HepG2 (cell line): ENCODE data around the gene ZNF653. TPM values are rescaled to one million over a fixed set of nuclear protein-coding genes. Genes with fewer than 3 reads are reported as not detected.

Experiments used
- CHD2 ChIP-seq: IDR thresholded peaks from 2 replicates; pipeline ENCODE4 v1.6.1; 2011; ENCODE audit warnings: low read depth, low read length, improper control_type of control experiment
- FOSL2 ChIP-seq: sonication (generic); formaldehyde crosslinking; IDR thresholded peaks from 2 replicates; pipeline ENCODE4 v1.4.0; 2020; ENCODE audit warnings: missing genetic modification reagents
- GRHL1 ChIP-seq: sonication (generic); formaldehyde crosslinking; conservative IDR thresholded peaks from 2 replicates; pipeline ENCODE4 v1.8.0; 2022; ENCODE audit warnings: missing genetic modification reagents
- HDAC2 ChIP-seq: sonication (generic); formaldehyde crosslinking; IDR thresholded peaks from 2 replicates; pipeline ENCODE4 v1.4.0; 2020; ENCODE audit warnings: missing genetic modification reagents
- LRRFIP1 ChIP-seq: sonication (generic); formaldehyde crosslinking; conservative IDR thresholded peaks from 2 replicates; pipeline ENCODE4 v1.4.0; 2020; ENCODE audit warnings: missing genetic modification reagents
- NONO ChIP-seq, 2 experiments: fragments of 450-650 bp in 1 of 2; sonication (generic) in 1 of 2; formaldehyde crosslinking in 1 of 2; IDR thresholded peaks in 1 of 2; conservative IDR thresholded peaks in 1 of 2; 2 replicates each; pipeline versions ENCODE4 v1.6.1 to v1.8.0; 2017 to 2022; ENCODE audit warnings: mild to moderate bottlenecking in 1 of 2, missing genetic modification reagents in 1 of 2, moderate library complexity in 1 of 2
- NR0B2 ChIP-seq: sonication (generic); formaldehyde crosslinking; IDR thresholded peaks from 2 replicates; pipeline ENCODE4 v1.4.0; 2020; ENCODE audit warnings: mild to moderate bottlenecking, missing genetic modification reagents
- PPARG ChIP-seq: conservative IDR thresholded peaks from 2 replicates; pipeline ENCODE4 v1.6.1; 2016; ENCODE audit warnings: missing biosample characterization, missing genetic modification reagents
- RAD21 ChIP-seq: fragments of 450-650 bp; formaldehyde crosslinking; IDR thresholded peaks from 2 replicates; pipeline ENCODE4 v1.5.0; 2020; ENCODE audit warnings: mild to moderate bottlenecking
- RBFOX2 ChIP-seq: fragments of 200-400 bp; formaldehyde crosslinking; IDR thresholded peaks from 2 replicates; pipeline ENCODE4 v1.6.1; 2017; ENCODE audit warnings: low read depth, mild to moderate bottlenecking, low read length
- SSRP1 ChIP-seq: IDR thresholded peaks from 2 replicates; pipeline ENCODE4 v1.6.1; 2016; ENCODE audit warnings: control low read depth
- ZBTB33 ChIP-seq: sonication (generic); formaldehyde crosslinking; IDR thresholded peaks from 2 replicates; pipeline ENCODE4 v1.4.0; 2020; ENCODE audit warnings: missing genetic modification reagents
- ZNF124 ChIP-seq: sonication (generic); formaldehyde crosslinking; IDR thresholded peaks from 2 replicates; pipeline ENCODE4 v1.4.0; 2020; ENCODE audit warnings: missing genetic modification reagents
- ZNF224 ChIP-seq: sonication (generic); formaldehyde crosslinking; IDR thresholded peaks from 2 replicates; pipeline ENCODE4 v1.5.0; 2020; ENCODE audit warnings: mild to moderate bottlenecking, missing genetic modification reagents
- ZNF333 ChIP-seq: sonication (generic); formaldehyde crosslinking; IDR thresholded peaks from 2 replicates; pipeline ENCODE4 v1.4.0; 2020; ENCODE audit warnings: mild to moderate bottlenecking, missing genetic modification reagents, borderline replicate concordance
- ZNF501 ChIP-seq: sonication (generic); formaldehyde crosslinking; IDR thresholded peaks from 2 replicates; pipeline ENCODE4 v1.5.1; 2020; ENCODE audit warnings: mild to moderate bottlenecking, moderate library complexity, missing genetic modification reagents
- ZNF710 ChIP-seq: sonication (generic); formaldehyde crosslinking; IDR thresholded peaks from 2 replicates; pipeline ENCODE4 v1.5.0; 2020; ENCODE audit warnings: mild to moderate bottlenecking, missing genetic modification reagents, borderline replicate concordance
- ZNF746 ChIP-seq: sonication (generic); formaldehyde crosslinking; IDR thresholded peaks from 2 replicates; pipeline ENCODE4 v1.8.0; 2022; ENCODE audit warnings: mild to moderate bottlenecking, missing genetic modification reagents
- ZNF891 ChIP-seq: sonication (generic); formaldehyde crosslinking; IDR thresholded peaks from 2 replicates; pipeline ENCODE4 v1.5.0; 2020; ENCODE audit warnings: mild to moderate bottlenecking, missing genetic modification reagents
- polyA plus RNA-seq, 8 experiments: library from polyadenylated mRNA; depleted of rRNA in 3 of 8; stranded (reverse) in 7 of 8; unstranded in 1 of 8; fragments of >200 nt; fragmentation: Illumina TruSeq in 4 of 8; extraction: Trizol in 4 of 8; gene quantifications; 2 replicates each; pipeline versions ENCODE4 v1.2.1 to v1.2.3, GENCODE V29; 2011 to 2016; ENCODE audit warnings: low read depth in 4 of 8, missing spikeins in 1 of 8, mixed read lengths in 1 of 8; ENCODE audit not compliant: insufficient read depth in 1 of 8
- total RNA-seq, 5 experiments: library from RNA; depleted of rRNA; stranded (reverse); fragments of >200 nt; fragmentation: Illumina TruSeq; extraction: Trizol; gene quantifications; 2 replicates each; pipeline ENCODE4 v1.2.3, GENCODE V29; 2016; ENCODE audit warnings: low read depth in 1 of 5

The ZNF653 gene
- total and polyA plus RNA-seq, 2 of the 13 experiments (the other 11 are each of a cell fraction or from before 2014, with no cell fraction given) = 4.7 to 7.1 TPM

- TF ChIP-seq NONO (IDR thresholded peaks at IDR 0.05) (no peak), NONO (CRISPR knock-in tag; conservative IDR thresholded peaks at IDR 0.05) (no peak), CHD2 (no peak), HDAC2 (CRISPR knock-in tag) (no peak), NR0B2 (no peak), ZNF224 (CRISPR knock-in tag) (no peak), ZNF891 (CRISPR knock-in tag) (no peak), PPARG (no peak), RAD21 (CRISPR knock-in tag) (0 out of 2 replicates have a peak, but pooled peaks have one; percentile 30), ZNF710 (CRISPR knock-in tag) (no peak), GRHL1 (CRISPR knock-in tag) (no peak), ZBTB33 (CRISPR knock-in tag) (peak; percentile 83; the same call in 1 of the 2 replicates), SSRP1 (CRISPR knock-in tag) (no peak), RBFOX2 (no peak), ZNF501 (CRISPR knock-in tag) (no peak), LRRFIP1 (CRISPR knock-in tag) (no peak), FOSL2 (CRISPR knock-in tag) (peak; percentile 77), ZNF124 (CRISPR knock-in tag) (no peak), ZNF333 (CRISPR knock-in tag) (no peak), ZNF746 (CRISPR knock-in tag) (no peak)
These were observed 9.1 kb downstream of the ZNF653 start (continued) for GRCh38 chr19:11496391-11497163.
